ENCODE results near the gene SLC25A4.

GRCh38 chr4:185113340-185113739 lies 29.7 kb upstream of the SLC25A4 start:
- TF ChIP-seq CTCF (IDR thresholded peaks at IDR 0.05) (no peak), POLR2AphosphoS5 (IDR thresholded peaks at IDR 0.05; ENCODE audit: low read depth, low read length) (no peak), REST (IDR thresholded peaks at IDR 0.05; ENCODE audit: insufficient read depth in 1 of 2, low read depth in 2 of 2, low read length in 1 of 2) (no peak)
